NCI-H1105 (cell line): ENCODE data around the gene NCDN.
"Not testable (repeated sequence)": the region's sequence is repeated elsewhere in the genome, so short reads cannot be mapped to it uniquely, and the experiment has no call there.

ENCODE experiments used
- DNase-seq: peaks from one replicate; lab custom pipeline; 2025; lab: John Stamatoyannopoulos, UW

Gene NCDN

DNA sequence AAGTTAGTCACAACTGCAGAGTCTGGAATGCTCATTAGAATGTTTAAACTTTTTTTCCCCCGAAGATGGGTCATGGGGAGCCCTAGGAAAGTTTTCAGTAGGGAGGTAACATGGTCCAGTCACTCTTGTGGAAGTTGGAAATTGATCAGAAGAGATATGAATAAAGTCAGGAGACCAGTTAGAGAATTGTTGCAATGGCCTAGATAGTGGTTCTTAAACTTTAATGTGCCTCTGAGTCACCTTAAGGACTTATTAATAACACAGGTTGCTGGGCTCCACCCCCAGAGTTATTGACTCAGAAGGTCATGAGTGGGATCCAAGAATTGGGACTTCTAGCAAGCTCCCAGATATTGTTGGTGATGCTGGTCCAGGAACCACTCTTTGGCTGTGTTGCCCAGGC, 12.3 kb downstream of the NCDN start:
- no peak for DNase-seq

- DNase-seq, result no peak
Measured at GRCh38 chr1:35570589-35571137, 13.1 kb downstream of the NCDN start.

DNA sequence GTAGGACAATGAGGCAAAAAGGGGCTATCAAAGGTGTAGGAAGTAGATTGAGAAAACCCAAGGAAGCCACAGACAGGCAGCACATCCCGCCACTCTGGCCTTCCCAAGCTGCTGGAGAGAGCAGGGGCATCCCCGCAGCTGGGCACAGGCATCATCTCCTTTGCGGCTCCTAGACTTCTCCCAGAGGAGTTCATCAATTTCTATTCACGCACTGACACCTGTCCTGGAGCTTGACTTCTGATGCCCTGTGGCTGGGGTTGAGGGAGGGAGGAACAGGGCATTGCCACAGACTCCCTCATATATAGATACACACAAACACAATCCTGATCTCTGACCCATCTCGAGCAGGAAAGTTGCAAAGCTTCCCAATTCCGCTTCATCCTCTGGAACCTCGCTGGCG, 13.7 kb downstream of the NCDN start:
- DNase-seq, result no peak

- DNase-seq, result no peak
Measured at GRCh38 chr1:35572296-35572695, 14.7 kb downstream of the NCDN start.

- DNase-seq, result peak; percentile 30
Measured at GRCh38 chr1:35573198-35574124, 15.9 kb downstream of the NCDN start, which contains the start of gene TFAP2E. TFAP2E (plus strand) TSS chr1:35573314; CDS start chr1:35573578, 264 bp downstream.

DNA sequence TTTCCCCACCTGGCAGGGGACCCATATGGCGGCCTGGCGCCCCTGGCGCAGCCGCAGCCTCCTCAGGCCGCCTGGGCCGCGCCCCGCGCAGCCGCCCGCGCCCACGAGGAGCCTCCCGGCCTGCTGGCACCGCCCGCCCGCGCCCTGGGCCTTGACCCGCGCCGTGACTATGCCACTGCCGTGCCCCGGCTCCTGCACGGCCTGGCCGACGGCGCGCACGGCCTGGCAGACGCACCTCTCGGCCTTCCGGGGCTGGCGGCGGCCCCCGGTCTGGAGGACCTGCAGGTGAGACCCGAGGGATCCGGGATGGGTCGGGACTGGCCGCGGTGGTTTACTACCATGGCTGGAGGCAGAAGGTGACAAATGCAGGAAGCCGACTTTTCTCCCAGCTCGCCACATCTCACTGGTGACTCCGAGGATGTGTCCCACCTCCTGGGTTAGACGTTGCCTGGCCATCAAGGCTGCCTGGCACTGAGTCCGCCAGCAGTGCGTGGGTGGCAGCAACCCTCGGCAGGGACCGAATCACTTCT, 16.6 kb downstream of the NCDN start:
- DNase-seq, result no peak

GRCh38 chr1:35574655-35575415, 17.2 kb downstream of the NCDN start:
- DNase-seq, result no peak

DNA sequence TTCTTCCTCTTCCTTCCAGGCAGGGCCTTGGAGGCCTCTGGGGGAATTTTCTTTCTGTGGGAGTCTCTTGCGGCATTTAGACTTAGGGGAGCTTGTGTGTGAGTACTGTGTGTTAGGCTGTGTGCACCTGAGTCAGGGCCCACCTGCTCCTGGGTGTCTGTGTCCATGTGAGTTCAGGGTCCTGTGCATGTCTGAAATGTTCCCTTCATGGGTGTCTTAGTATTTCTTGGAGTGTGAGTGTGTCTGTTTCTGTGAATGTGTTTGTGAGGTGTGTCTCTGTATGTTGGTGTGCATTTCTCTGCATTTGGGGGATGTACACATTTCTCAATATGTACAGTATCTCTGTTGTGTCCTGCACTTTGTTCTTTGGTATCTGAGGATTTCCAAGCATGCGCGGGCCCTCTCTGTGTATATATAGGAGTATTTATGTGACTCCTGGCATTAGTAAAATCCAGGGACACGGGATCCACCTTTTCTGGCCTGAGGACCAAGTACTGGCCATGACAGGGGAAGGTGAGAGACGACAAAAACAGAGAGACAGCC, 17.9 kb downstream of the NCDN start:
- no peak for DNase-seq

GRCh38 chr1:35576061-35576765, 18.6 kb downstream of the NCDN start:
- DNase-seq, result no peak

- DNase-seq, result not testable (repeated sequence)
Measured at GRCh38 chr1:35576766-35577070, 19.1 kb downstream of the NCDN start.

GRCh38 chr1:35577071-35577998, 19.7 kb downstream of the NCDN start:
- DNase-seq, result no peak

DNA sequence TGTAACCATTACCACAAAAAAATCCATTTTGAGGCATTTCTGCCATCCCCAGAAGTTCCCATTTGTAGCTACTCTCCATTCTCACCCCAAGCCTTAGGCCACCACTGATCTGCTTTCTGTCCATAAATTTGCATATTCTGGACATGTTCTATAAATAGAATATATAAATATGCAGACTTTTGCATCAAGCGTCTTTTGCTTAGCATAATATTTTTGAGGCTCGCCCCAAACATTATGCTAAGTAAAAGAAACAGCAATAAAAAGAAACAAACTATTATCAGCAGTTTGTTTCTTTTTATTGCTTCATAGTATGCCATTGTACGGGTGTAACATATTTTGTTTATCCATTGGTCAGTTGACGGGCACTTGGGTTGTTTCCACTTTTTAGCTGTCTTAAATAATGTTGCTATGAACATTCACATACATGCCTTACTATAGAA, 23.4 kb downstream of the NCDN start:
- no peak for DNase-seq

GRCh38 chr1:35581621-35582020, 24.0 kb downstream of the NCDN start:
- not testable (repeated sequence) for DNase-seq

DNA sequence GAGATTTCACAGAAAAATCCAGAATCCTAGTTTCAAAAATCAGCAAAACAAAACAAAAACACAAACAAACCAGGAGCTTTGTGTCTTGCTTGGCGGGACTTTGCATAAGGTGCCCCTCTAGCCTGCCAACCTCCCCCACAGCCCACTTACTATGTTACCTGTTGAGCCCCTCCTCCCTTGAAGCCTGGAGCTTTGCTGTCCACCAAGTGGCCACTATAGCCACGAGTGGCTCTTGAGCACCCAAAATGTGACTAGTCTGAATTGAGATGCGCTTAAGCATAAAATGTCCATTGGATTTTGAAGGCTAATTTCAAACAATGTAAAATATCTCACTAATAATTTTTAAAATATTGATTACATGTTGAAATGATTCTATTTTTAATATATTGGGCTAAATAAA, 27.7 kb downstream of the NCDN start:
- DNase-seq, result no peak

DNA sequence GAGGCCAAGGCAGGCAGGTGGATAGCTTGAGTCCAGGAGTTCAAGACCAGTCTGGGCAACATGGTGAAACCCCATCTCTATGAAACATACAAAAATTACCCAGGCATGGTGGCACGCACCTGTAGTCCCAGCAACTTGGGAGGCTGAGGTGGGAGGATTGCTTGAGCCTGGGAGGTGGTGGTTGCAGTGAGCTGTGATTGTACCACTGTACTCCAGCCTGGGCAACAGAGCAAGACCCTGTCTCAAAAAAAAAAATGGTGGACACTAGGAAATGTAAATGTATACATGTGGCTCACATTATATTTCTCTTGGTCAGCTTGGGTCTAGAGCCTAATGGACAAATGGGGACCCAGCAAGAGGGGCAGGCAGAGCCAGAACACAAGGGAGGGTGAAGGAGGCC, 28.2 kb downstream of the NCDN start:
- not testable (repeated sequence) for DNase-seq

GRCh38 chr1:35586808-35587207, 29.2 kb downstream of the NCDN start:
- DNase-seq, result no peak

DNA sequence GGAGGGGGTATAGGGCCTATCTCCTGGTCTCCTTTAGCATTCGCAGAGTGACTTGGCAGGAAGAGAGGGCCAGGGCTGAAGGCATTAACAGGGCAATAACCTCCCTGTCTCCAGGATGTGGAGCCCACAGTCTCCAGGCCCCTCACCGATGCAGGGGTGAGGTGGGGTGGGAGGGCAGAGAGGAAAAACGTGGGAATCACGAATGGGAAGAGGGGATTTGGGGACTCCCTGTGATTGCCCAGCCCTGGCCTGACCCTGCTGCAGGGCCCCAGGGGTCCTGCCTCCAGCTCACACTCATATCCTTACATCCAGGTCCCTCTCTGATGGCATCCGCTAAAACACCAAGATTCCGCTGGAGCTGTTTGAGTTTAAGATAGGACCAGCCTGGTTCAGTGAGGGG, 30.1 kb downstream of the NCDN start:
- no peak for DNase-seq

DNA sequence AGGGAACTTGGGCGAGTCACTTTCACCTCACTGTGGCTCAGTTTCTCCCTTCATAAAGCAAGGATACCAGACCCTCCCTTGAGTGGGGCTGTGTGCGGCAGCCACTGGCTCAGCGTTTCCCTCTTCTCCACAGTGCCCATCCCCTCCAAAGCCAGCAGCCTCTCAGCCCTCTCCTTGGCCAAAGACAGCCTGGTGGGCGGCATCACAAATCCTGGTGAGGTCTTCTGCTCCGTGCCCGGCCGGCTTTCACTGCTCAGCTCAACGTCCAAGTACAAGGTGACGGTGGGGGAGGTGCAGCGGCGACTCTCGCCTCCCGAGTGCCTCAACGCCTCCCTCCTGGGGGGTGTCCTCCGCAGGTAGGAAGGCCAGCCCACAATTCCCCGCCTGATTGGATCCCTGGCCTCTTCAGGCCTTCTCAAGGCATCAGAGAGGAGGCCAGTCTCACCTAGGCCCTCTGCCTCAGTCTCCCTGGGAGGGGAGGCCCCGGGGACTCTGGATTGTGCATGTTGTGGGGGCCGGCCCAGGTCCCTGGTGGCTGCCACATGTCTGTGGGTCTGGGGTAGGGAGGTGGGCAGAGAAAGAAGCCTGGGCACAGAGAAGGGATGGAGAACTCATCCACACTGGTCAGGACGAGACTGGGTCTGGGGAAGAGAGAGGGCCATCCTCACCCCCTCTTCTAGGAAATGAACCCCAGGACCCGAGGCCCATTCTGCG, 30.8 kb downstream of the NCDN start:
- no peak for DNase-seq

GRCh38 chr1:35589516-35590427, 32.2 kb downstream of the NCDN start:
- DNase-seq, result no peak
